IMR-90 (cell line): ENCODE results near the gene FLACC1.

Source experiments
- CEBPB ChIP-seq: IDR thresholded peaks from 2 replicates; pipeline ENCODE4 v1.6.1; 2012; ENCODE audit warnings: low read depth, low read length, improper control_type of control experiment
- NFE2L2 ChIP-seq: fragments of 150-350 bp; IDR thresholded peaks from 2 replicates; pipeline ENCODE4 v1.6.1; 2016; ENCODE audit warnings: low read depth, mild to moderate bottlenecking, low read length
- POLR2A ChIP-seq: IDR thresholded peaks from 2 replicates; pipeline ENCODE4 v1.6.1; 2012; ENCODE audit warnings: mild to moderate bottlenecking, low read depth, low read length
- RAD21 ChIP-seq: IDR thresholded peaks from 2 replicates; pipeline ENCODE4 v1.6.1; 2012; ENCODE audit warnings: low read length, improper control_type of control experiment
- TF ChIP-seq, protein P1 (sequence below): conservative IDR thresholded peaks from 2 replicates; pipeline ENCODE4 v1.5.1; 2012; ENCODE audit warnings: mild to moderate bottlenecking, low read depth, low read length, improper control_type of control experiment
- TF ChIP-seq, protein P2 (sequence below): fragments of 150-350 bp; IDR thresholded peaks from 2 replicates; pipeline ENCODE4 v1.6.1; 2017; ENCODE audit warnings: mild to moderate bottlenecking, antibody characterized with exemption, low read length, low read depth

DNA sequence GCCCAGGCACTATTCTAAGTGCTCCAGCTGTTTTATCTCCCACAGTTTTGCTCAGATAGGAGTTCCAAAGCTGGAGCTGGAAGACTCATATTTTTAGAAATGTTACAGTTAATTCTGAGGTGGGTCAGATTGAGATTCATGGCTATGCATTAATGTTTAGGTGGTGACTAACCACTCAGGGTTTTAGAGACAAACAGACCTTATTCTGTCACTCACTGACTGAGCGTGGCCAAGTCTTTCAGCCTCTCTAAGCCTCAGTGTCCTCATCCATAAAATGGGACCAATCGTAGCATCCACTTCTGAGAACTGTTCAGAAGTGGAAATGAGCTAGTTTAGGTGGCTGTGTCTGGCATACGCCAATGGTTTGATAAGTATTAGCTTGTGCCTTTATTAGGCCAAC is 101.1 kb downstream of the FLACC1 start:
- TF ChIP-seq POLR2A: no peak
- no peak for TF ChIP-seq CEBPB
- TF ChIP-seq, protein P1, sequence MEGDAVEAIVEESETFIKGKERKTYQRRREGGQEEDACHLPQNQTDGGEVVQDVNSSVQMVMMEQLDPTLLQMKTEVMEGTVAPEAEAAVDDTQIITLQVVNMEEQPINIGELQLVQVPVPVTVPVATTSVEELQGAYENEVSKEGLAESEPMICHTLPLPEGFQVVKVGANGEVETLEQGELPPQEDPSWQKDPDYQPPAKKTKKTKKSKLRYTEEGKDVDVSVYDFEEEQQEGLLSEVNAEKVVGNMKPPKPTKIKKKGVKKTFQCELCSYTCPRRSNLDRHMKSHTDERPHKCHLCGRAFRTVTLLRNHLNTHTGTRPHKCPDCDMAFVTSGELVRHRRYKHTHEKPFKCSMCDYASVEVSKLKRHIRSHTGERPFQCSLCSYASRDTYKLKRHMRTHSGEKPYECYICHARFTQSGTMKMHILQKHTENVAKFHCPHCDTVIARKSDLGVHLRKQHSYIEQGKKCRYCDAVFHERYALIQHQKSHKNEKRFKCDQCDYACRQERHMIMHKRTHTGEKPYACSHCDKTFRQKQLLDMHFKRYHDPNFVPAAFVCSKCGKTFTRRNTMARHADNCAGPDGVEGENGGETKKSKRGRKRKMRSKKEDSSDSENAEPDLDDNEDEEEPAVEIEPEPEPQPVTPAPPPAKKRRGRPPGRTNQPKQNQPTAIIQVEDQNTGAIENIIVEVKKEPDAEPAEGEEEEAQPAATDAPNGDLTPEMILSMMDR: no peak
- no peak for TF ChIP-seq RAD21
- no peak for TF ChIP-seq NFE2L2
- TF ChIP-seq, protein P2, sequence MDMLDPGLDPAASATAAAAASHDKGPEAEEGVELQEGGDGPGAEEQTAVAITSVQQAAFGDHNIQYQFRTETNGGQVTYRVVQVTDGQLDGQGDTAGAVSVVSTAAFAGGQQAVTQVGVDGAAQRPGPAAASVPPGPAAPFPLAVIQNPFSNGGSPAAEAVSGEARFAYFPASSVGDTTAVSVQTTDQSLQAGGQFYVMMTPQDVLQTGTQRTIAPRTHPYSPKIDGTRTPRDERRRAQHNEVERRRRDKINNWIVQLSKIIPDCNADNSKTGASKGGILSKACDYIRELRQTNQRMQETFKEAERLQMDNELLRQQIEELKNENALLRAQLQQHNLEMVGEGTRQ: no peak
